ENCODE data around the gene NIT1. TPM values are rescaled to one million over a fixed set of nuclear protein-coding genes. Genes with fewer than 3 reads are reported as not detected.
A peak's percentile ranks its signal among the peaks of the same experiment; 100 is the strongest.

NIT1 gene, protein sequence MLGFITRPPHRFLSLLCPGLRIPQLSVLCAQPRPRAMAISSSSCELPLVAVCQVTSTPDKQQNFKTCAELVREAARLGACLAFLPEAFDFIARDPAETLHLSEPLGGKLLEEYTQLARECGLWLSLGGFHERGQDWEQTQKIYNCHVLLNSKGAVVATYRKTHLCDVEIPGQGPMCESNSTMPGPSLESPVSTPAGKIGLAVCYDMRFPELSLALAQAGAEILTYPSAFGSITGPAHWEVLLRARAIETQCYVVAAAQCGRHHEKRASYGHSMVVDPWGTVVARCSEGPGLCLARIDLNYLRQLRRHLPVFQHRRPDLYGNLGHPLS
- 10 to 100 TPM; 36.3 to 44.5 (median 37.0) TPM for total RNA-seq

DNA sequence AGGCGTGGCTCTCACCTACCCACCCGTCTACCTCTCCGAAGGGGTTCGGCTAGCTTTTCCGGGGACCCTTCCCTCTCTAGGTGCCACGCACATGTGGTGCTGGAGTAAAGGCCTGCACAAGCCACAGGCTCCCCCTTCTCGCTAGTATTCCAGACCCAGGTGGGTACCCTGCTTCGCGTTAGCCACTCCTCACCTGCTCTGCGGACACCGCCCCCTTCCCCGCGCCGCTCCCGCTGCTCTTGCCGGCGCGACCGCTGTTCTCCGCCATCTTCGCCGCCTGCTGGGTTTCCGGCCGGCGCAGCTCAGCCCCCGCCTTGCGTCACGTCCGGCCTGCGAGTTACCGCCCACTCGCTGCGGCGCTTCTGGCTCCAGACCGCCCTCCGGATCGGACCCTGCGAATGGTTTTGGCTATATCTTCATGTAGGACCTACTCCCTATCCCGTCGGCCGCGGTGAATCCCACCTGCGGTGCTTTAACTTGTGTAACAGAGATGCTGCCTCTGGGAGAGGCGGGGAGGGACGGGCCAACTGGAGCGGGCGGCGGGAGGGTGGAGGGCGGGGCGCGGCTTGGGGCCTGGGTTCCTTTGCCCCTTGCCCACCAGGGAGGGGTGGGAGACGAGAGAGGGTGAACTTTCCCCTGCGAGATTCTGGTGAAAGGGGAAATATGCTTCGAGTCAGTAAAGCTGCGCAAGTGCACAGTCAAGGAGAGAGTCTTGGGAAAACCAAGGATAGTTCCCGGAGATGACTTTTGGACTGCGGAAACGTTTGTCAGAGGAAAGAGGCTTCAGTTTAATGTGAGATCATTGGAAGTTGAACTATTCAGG lies at the start of gene NIT1, which contains the start of gene PFDN2:
Gene NIT1, plus strand, starts transcription at position 347 of the 823 bp plus-strand sequence. Its CDS starts 72 bp downstream, at position 419.
Gene PFDN2, minus strand, starts transcription at position 279 of the 823 bp plus-strand sequence. Its CDS starts 11 bp downstream, at position 268.
- H3K4me1 ChIP-seq = peaks cover 8 to 25% of the 10 kb centered on the region in 2 donors
- peak within 1 kb of the TSS; percentile 72 to 88 (median 79) for H3K4me3 ChIP-seq
- intact Hi-C loops (cut with DNase I; ENCODE audit: low total_unique reads) = loop anchor here (10.0 kb wide), 1 partner anchor 393 kb away; no protein-coding TSS in a partner anchor
- H3K36me3 ChIP-seq = peaks cover 4% of the 10 kb centered on the region
- no peaks in the 10 kb centered on the region for H3K9me3 ChIP-seq
- peak within 1 kb of the TSS; percentile 87 to 95 for H3K27ac ChIP-seq
- no peaks in the 10 kb centered on the region for H3K27me3 ChIP-seq
- no peak for TF ChIP-seq CTCF (IDR thresholded peaks at IDR 0.05)
- peak; percentile 91 to 98 (median 96) for TF ChIP-seq POLR2AphosphoS5 (IDR thresholded peaks at IDR 0.05)
- TF ChIP-seq POLR2A (IDR thresholded peaks at IDR 0.05) = peak; percentile 86
- peak; percentile 76 to 81 for DNase-seq (ENCODE audit: low spot score in 2 of 2)

DNA sequence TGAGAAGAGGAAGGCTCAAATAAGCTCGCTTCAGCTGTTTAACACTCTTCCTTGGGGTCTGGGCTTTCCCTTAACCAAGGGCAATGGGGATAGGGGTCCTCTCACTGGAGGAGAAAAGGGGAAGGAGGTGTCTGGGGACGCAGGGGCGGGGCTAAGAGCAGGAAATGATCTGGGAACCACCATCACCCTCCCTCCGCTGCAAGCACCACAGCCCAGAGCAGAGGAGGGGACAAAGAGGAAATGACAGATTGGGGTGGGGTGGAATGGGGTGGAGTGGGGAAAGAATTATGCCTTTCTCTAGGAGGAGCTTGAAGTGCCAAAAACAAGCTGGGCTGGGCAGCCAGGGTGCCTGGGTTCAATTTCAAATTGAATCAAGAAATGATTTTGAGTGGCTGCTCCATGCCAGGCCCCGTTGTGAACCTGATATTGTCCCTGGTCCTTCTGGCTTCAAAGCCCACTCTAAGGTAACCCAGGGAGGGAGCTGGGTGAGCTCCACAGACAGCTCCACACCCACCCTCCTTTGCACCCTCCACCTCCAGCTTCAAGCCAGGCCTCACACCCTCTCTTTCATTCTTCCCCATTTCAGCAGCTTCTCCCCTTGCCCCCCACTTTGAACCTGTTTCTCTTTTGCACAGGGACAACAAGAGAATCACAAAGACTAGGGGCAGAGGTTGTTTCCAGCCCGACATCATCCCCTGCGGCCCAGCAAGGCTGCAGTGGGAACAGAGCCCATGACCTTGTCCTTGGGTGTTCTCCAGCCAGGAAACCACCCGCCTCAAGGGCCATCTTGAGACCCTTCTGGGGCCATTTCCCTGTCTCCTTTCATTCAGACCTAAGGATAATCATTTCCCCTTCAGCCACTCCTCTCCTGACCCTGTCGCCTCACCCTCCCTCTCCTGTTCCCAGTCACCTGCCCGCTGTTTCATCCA lies 49.3 kb upstream of the NIT1 start:
- H3K4me1 ChIP-seq = no peaks in the 10 kb centered on the region
- no peaks in the 10 kb centered on the region for H3K9me3 ChIP-seq
- intact Hi-C loops (cut with DNase I; ENCODE audit: low total_unique reads) = no loop called here
- peak overlapping the region; percentile 35 to 49 (median 42) for H3K4me3 ChIP-seq
- no peak for DNase-seq (ENCODE audit: low spot score in 2 of 2)
- no peaks in the 10 kb centered on the region for H3K27me3 ChIP-seq
- no peaks in the 10 kb centered on the region for H3K36me3 ChIP-seq
- TF ChIP-seq POLR2AphosphoS5 (IDR thresholded peaks at IDR 0.05) (no peak), CTCF (IDR thresholded peaks at IDR 0.05) (no peak), POLR2A (IDR thresholded peaks at IDR 0.05) (no peak)
- peak overlapping the region; percentile 19 to 74 for H3K27ac ChIP-seq

DNA sequence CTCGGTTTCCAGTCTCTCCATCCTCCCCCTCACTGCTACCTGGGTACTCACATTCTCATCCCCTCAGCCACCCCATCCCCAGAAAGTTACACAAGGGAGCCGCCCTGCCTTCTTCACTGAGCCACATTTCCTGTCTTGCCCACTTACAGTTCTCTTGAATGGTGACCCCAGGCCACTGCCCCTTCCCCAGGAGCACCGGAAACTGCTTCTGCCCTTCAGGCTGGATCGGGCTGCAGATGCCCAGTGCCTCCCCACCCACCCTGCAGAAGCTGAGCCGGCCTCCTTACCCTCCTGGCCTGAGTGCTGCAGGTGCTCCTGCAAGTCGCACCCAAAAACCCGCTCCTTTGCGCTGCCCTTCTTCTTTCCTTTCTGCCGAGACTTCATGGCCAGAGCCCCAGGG lies 48.7 kb upstream of the NIT1 start:
- no peaks in the 10 kb centered on the region for H3K36me3 ChIP-seq
- peak overlapping the region; percentile 35 to 49 (median 42) for H3K4me3 ChIP-seq
- no peaks in the 10 kb centered on the region for H3K9me3 ChIP-seq
- H3K4me1 ChIP-seq = no peaks in the 10 kb centered on the region
- TF ChIP-seq CTCF (IDR thresholded peaks at IDR 0.05) (no peak), POLR2A (IDR thresholded peaks at IDR 0.05) (no peak), POLR2AphosphoS5 (IDR thresholded peaks at IDR 0.05) (no peak)
- H3K27me3 ChIP-seq = no peaks in the 10 kb centered on the region
- peak overlapping the region; percentile 19 to 74 for H3K27ac ChIP-seq
- no peak for DNase-seq (ENCODE audit: low spot score in 2 of 2)
- intact Hi-C loops (cut with DNase I; ENCODE audit: low total_unique reads) = no loop called here

DNA sequence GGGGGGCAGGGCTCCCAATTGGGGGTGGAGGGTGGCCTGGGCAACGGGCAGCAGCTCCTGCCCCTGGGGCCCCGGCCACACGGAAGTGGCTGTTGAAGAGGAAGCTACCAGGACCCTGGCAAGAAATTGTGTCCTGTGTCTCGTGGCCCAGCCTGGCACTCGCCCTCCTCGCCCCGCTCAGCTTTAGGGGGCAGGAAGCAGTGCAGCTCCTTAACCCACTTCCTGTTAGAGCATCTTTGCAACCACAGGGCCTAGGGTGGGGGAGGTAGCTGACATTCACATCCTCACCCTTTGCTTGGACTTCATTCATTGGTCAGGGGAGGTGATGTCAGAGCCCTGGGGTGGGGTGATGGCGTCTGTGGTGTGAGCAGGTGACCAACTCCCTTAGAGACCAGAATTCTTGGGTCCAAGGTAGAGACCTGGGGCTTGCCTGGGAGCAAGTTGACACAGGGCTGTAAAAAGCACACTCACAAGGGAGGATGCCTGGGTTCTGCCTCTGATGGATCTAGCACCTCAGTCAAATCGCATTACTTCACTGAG lies 48.1 kb upstream of the NIT1 start, which contains the start of gene ARHGAP30:
Gene ARHGAP30, minus strand, starts transcription at position 161 of the 540 bp plus-strand sequence. CDS start 267 bp downstream, outside the sequence.
- intact Hi-C loops (cut with DNase I; ENCODE audit: low total_unique reads) = no loop called here
- DNase-seq (ENCODE audit: low spot score in 2 of 2) = peak in 1 of 2 donors; percentile 44
- TF ChIP-seq POLR2AphosphoS5 (IDR thresholded peaks at IDR 0.05) = no peak
- no peak for TF ChIP-seq CTCF (IDR thresholded peaks at IDR 0.05)
- TF ChIP-seq POLR2A (IDR thresholded peaks at IDR 0.05) = no peak
- peak within 1 kb of the TSS; percentile 35 to 49 (median 42) for H3K4me3 ChIP-seq
- H3K4me1 ChIP-seq = no peaks in the 10 kb centered on the region
- no peaks in the 10 kb centered on the region for H3K36me3 ChIP-seq
- H3K27ac ChIP-seq = peak within 1 kb of the TSS; percentile 19 to 74
- no peaks in the 10 kb centered on the region for H3K27me3 ChIP-seq
- H3K9me3 ChIP-seq = no peaks in the 10 kb centered on the region

Data from breast epithelium (tissue), 4 donors.